Nephron progenitor cell (in vitro differentiated cells): Measurements from ENCODE around the gene EXOC4.

ENCODE experiments used
- DNase-seq: peaks from one replicate; pipeline ENCODE4 v3.0.0; 2021
- H3K27ac Mint-ChIP-seq: 2 replicates; pipeline ENCODE4 v1.8.0; 2021; ENCODE audit warnings: mild to moderate bottlenecking, moderate library complexity, mixed read lengths
- H3K27me3 Mint-ChIP-seq: 2 replicates; pipeline ENCODE4 v1.8.0; 2021; ENCODE audit warnings: mild to moderate bottlenecking, low read depth, mixed read lengths; ENCODE audit not compliant: poor library complexity
- H3K36me3 Mint-ChIP-seq: 2 replicates; pipeline ENCODE4 v1.8.0; 2021; ENCODE audit warnings: low read depth, mixed read lengths
- H3K4me1 Mint-ChIP-seq: 2 replicates; pipeline ENCODE4 v1.8.0; 2021; ENCODE audit warnings: mixed read lengths
- H3K4me3 Mint-ChIP-seq: 2 replicates; pipeline ENCODE4 v1.8.0; 2021; ENCODE audit warnings: mild to moderate bottlenecking, moderate library complexity, mixed read lengths
- H3K9me3 Mint-ChIP-seq: 2 replicates; pipeline ENCODE4 v1.8.0; 2021; ENCODE audit warnings: mild to moderate bottlenecking, moderate library complexity, mixed read lengths
- CTCF ChIP-seq: fragments of 200-600 bp; sonication (generic); IDR thresholded peaks from 2 replicates; pipeline ENCODE4 v1.5.0; 2021; ENCODE audit warnings: antibody characterized with exemption

EXOC4 gene

GRCh38 chr7:133675510-133676218 is 422.8 kb downstream of the EXOC4 start:
- Mint-ChIP-seq H3K9me3 (no peaks in the 10 kb centered on the region), H3K4me1 (peaks cover 36% of the 10 kb centered on the region), H3K36me3 (peaks cover 5% of the 10 kb centered on the region), H3K27ac (no peak overlapping the region), H3K4me3 (no peak overlapping the region), H3K27me3 (no peaks in the 10 kb centered on the region)
- no peak for TF ChIP-seq CTCF
- no peak for DNase-seq

GRCh38 chr7:133676805-133677370 is 424.0 kb downstream of the EXOC4 start:
- no peak for DNase-seq
- Mint-ChIP-seq H3K27ac (no peak overlapping the region), H3K4me1 (peaks cover 40% of the 10 kb centered on the region), H3K36me3 (no peaks in the 10 kb centered on the region), H3K9me3 (no peaks in the 10 kb centered on the region), H3K27me3 (no peaks in the 10 kb centered on the region), H3K4me3 (no peak overlapping the region)
- TF ChIP-seq CTCF: no peak

GRCh38 chr7:133678137-133678814 is 425.4 kb downstream of the EXOC4 start:
- Mint-ChIP-seq H3K4me1 (peaks cover 50% of the 10 kb centered on the region), H3K9me3 (no peaks in the 10 kb centered on the region), H3K27ac (peak overlapping the region; percentile 74), H3K27me3 (no peaks in the 10 kb centered on the region), H3K36me3 (no peaks in the 10 kb centered on the region), H3K4me3 (no peak overlapping the region)
- no peak for DNase-seq
- TF ChIP-seq CTCF: no peak

GRCh38 chr7:133679977-133680376 is 427.1 kb downstream of the EXOC4 start:
- H3K36me3 Mint-ChIP-seq: no peaks in the 10 kb centered on the region
- no peak overlapping the region for H3K4me3 Mint-ChIP-seq
- peaks cover 56% of the 10 kb centered on the region for H3K4me1 Mint-ChIP-seq
- H3K27me3 Mint-ChIP-seq: no peaks in the 10 kb centered on the region
- H3K27ac Mint-ChIP-seq: no peak overlapping the region
- DNase-seq: no peak
- H3K9me3 Mint-ChIP-seq: no peaks in the 10 kb centered on the region
- TF ChIP-seq CTCF: no peak

GRCh38 chr7:133681529-133681928 is 428.7 kb downstream of the EXOC4 start:
- TF ChIP-seq CTCF: no peak
- peaks cover 42% of the 10 kb centered on the region for H3K4me1 Mint-ChIP-seq
- DNase-seq: no peak
- no peaks in the 10 kb centered on the region for H3K36me3 Mint-ChIP-seq
- no peaks in the 10 kb centered on the region for H3K9me3 Mint-ChIP-seq
- H3K27me3 Mint-ChIP-seq: no peaks in the 10 kb centered on the region
- H3K4me3 Mint-ChIP-seq: no peak overlapping the region
- no peak overlapping the region for H3K27ac Mint-ChIP-seq
